Testis (tissue), 2 donors: ENCODE data around the gene AGBL1.

ENCODE experiments used
- CTCF ChIP-seq, 3 experiments: fragments of 450-650 bp in 2 of 3; fragments of 200-600 bp in 1 of 3; sonication (generic) in 1 of 3; IDR thresholded peaks; one replicate each; pipeline ENCODE4 v1.5.1; 2016 to 2019; ENCODE audit warnings: antibody characterized with exemption in 3 of 3, mild to moderate bottlenecking in 2 of 3, moderate library complexity in 1 of 3
- POLR2A ChIP-seq: fragments of 450-650 bp; IDR thresholded peaks from one replicate; pipeline ENCODE4 v1.6.1; 2017; ENCODE audit warnings: antibody characterized with exemption, mild to moderate bottlenecking, moderate library complexity

- TF ChIP-seq POLR2A: no peak
- TF ChIP-seq CTCF (IDR thresholded peaks at IDR 0.05): no peak
Observed at GRCh38 chr15:86550075-86550474, 470.4 kb downstream of the AGBL1 start.
